Left ventricle myocardium inferior (tissue), 1 donor: Measurements from ENCODE around the gene IL22RA2. TPM values are rescaled to one million over a fixed set of nuclear protein-coding genes. Genes with fewer than 3 reads are reported as not detected.

ENCODE experiments used
- DNase-seq: peaks from one replicate; pipeline ENCODE4 v3.0.0-alpha.2; 2020
- H3K27ac ChIP-seq: fragments of 200-600 bp; replicated peaks from 2 replicates; pipeline ENCODE4 v1.8.0; 2021
- H3K27me3 ChIP-seq: fragments of 200-600 bp; 2 replicates; pipeline ENCODE4 v1.8.0; 2021; ENCODE audit warnings: low read depth
- H3K36me3 ChIP-seq: fragments of 200-600 bp; 2 replicates; pipeline ENCODE4 v1.8.0; 2021
- H3K4me1 ChIP-seq: fragments of 200-600 bp; 2 replicates; pipeline ENCODE4 v1.8.0; 2021
- H3K4me3 ChIP-seq: fragments of 200-600 bp; 2 replicates; pipeline ENCODE4 v1.8.0; 2021; ENCODE audit warnings: mild to moderate bottlenecking, moderate library complexity
- H3K9me3 ChIP-seq: fragments of 200-600 bp; replicated peaks from 2 replicates; pipeline ENCODE4 v1.8.0; 2021
- CTCF ChIP-seq: fragments of 200-600 bp; IDR thresholded peaks from 2 replicates; pipeline ENCODE4 v1.8.0; 2021; ENCODE audit warnings: antibody characterized with exemption, mild to moderate bottlenecking, borderline replicate concordance
- intact Hi-C: fragments of 100-400 bp; cut with micrococcal nuclease; formaldehyde crosslinking; loops from one replicate; pipeline ENCODE4 v1.11.0; 2022
- total RNA-seq: library from RNA; stranded (reverse); fragmentation: NEBNext Ultra II Directional; extraction: Animal tissue kit (Norgen Biotek cat#: 25700); gene quantifications from one replicate; pipeline ENCODE4 v1.2.1, GENCODE V29; 2021
- donor health status: DM: no; HTN: yes; CAD: no; lungs with severe emphysema.

Gene IL22RA2
- total RNA-seq, 1 donor from 2014 or later, result not detected

GRCh38 chr6:137176729-137177128 lies 3.3 kb upstream of the IL22RA2 start:
- intact Hi-C loops, result no loop called here
- no peak for DNase-seq

GRCh38 chr6:137175868-137176245 lies 2.4 kb upstream of the IL22RA2 start:
- Histone ChIP-seq H3K9me3 (peaks cover 2% of the 10 kb centered on the region), H3K27me3 (no peaks in the 10 kb centered on the region), H3K4me1 (peaks cover 21% of the 10 kb centered on the region), H3K36me3 (no peaks in the 10 kb centered on the region), H3K4me3 (no peak overlapping the region), H3K27ac (peak overlapping the region; percentile 72)
- no peak for TF ChIP-seq CTCF
- no peak for DNase-seq
- intact Hi-C loops, result no loop called here

More at GRCh38 chr6:137176729-137177128, 3.3 kb upstream of the IL22RA2 start:
- TF ChIP-seq CTCF, result no peak
- no peaks in the 10 kb centered on the region for H3K36me3 ChIP-seq
- peaks cover 21% of the 10 kb centered on the region for H3K4me1 ChIP-seq
- no peak overlapping the region for H3K4me3 ChIP-seq
- no peak overlapping the region for H3K27ac ChIP-seq
- H3K27me3 ChIP-seq, result no peaks in the 10 kb centered on the region
- H3K9me3 ChIP-seq, result peaks cover 11% of the 10 kb centered on the region

DNA sequence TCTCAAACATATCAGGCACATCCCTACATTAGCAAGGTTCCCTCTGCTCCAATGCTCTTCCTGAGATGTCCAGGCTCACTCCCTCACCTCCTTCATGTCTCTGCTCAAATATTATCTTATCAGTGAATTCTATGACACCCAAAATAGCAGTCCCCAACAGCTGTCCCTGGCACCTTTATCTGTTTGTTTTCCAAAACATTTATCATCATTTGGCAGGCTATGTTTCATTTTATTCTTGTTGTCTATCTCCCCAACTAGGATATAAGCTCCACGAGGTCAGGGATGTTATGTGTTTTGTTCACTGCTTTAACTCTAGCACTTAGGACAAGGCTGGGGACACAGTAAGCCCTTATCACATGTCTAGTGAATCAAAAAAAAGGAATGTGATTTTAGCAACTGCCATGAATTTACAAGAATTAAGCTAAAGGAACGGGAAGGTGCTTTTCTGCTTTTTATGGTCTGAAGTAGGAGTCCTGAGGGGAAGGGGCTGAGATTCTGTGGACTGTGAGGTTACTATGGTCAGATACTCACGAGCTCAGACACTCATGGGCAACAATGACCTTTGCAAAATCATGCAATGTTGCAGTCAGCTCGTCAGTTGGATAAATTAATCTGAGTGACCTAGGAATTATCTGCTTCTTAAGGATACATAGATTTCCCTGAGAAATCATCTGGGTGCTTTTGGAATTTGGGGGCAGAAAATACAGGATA lies 1.9 kb upstream of the IL22RA2 start:
- Histone ChIP-seq H3K36me3 (no peaks in the 10 kb centered on the region), H3K9me3 (no peaks in the 10 kb centered on the region), H3K27me3 (no peaks in the 10 kb centered on the region), H3K4me1 (peaks cover 21% of the 10 kb centered on the region), H3K27ac (peak overlapping the region; percentile 72), H3K4me3 (no peak overlapping the region)
- no peak for TF ChIP-seq CTCF
- intact Hi-C loops, result no loop called here
- no peak for DNase-seq

DNA sequence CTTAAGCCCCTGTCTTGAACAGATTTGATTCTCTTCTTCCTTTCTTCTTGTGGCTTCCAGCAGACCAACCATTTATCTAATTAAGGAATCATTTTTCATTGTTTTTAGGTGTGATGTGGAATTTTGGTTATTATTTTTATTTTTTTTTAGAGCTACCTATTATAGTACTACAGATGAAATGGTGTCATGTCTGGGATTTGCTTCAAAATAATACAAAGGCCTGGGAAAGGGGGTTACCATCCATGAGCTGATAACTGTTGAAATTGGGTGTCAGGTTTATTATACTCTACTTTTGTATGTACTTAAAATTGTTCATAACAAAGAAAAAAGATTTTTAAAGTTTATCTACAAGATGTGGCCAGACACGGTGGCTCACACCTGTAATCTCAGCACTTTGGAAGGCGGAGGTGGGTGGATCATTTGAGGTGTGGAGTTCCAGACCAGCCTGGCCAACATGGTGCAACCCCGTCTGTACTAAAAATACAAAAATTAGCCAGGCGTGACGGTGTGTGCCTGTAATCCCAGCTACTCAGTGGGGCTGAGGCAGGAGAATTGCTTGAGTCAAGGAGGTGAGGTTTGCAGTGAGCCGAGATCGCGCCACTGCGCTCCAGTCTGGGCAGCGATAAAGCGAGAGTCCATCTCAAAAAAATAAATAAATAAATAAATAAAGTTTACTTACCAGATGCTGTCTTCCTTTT lies 561 bp downstream of the IL22RA2 start:
- intact Hi-C loops, result no loop called here
- Histone ChIP-seq H3K9me3 (no peaks in the 10 kb centered on the region), H3K27ac (no peak overlapping the region), H3K27me3 (no peaks in the 10 kb centered on the region), H3K4me1 (peaks cover 26% of the 10 kb centered on the region), H3K4me3 (no peak overlapping the region), H3K36me3 (no peaks in the 10 kb centered on the region)
- no peak for DNase-seq
- TF ChIP-seq CTCF, result no peak

- Histone ChIP-seq H3K4me3 (no peak overlapping the region), H3K4me1 (peaks cover 26% of the 10 kb centered on the region), H3K27ac (no peak overlapping the region), H3K36me3 (no peaks in the 10 kb centered on the region), H3K27me3 (no peaks in the 10 kb centered on the region), H3K9me3 (no peaks in the 10 kb centered on the region)
- intact Hi-C loops, result no loop called here
- DNase-seq, result no peak
- no peak for TF ChIP-seq CTCF
These were observed 1.4 kb downstream of the IL22RA2 start for GRCh38 chr6:137171824-137172733.
